NCI-H146 (cell line): ENCODE data around the gene ARHGEF40.

Experiments
- DNase-seq: peaks from one replicate; lab custom pipeline; 2025; lab: John Stamatoyannopoulos, UW

ARHGEF40 gene

GRCh38 chr14:21083565-21084325 is 13.6 kb downstream of the ARHGEF40 start:
- DNase-seq, result no peak

DNA sequence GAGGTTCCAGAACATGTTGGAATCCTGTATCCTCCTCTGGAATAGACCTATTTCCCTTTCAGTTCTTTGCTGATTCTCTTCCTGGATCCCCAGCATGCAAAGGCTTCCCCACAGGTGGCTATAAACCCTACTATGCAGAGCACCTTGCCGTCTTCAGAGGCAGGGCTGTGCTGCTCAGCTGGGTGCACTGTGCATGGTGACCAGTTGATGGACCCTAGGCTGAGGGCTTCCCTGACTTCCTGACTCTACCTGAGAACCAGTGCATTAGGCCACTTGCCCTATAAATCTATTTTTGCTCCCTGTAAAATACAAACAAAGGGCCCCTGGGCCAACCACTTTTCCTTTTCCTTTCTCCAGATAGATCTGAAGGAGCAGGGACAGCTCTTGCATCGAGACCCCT is 14.3 kb downstream of the ARHGEF40 start:
- no peak for DNase-seq

DNA sequence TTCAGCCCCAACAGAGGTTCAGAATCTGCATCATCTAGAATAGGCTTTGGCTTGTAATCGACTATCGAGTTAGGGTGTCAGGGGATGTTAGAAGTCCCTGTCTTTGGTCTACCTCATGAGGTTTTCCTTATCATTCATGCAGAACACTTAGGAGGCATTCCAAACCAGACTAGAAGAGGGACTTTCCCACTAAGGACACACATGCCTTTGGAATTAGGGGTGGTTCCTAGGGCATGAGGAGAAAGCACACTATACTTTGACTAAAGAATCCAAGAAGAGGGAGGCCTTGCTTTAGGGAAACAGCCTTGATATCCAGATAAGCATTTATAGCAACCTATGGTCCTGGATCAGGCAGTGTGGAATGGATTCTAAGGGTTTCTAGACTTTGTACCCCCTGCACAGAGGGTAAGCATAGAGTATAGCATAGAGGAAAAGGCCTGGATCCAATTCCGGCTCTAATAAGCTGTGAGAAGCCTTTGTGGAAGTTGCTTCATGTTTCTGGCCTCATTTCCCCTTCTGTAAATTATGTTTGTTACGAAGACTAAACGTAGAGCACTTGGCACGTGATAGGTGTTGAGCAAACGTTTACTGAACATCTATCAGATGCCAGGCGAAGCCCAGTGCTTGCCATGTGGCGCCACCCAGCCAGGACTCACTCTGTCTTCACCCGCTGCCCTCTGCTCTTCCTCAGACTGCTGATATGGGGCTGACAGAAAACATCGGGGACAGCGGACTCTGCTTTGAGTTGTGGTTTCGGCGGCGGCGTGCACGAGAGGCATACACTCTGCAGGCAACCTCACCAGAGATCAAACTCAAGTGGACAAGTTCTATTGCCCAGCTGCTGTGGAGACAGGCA is 15.1 kb downstream of the ARHGEF40 start:
- DNase-seq, result no peak

DNA sequence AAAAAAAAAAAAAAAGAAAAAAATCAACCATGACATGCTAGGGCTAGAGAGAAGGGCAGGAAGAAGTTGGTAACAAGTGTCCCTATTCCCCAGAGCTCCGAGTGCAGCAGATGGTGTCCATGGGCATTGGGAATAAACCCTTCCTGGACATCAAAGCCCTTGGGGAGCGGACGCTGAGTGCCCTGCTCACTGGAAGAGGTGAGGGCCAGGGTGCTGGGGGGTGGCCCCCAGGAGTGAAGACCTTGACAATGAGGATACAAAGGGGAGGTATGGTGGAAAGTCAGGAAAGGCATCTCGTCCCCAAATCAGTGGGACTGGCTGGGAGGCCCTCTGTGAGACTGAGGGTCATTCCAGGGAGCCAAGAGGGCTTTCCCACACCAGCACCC is 16.8 kb downstream of the ARHGEF40 start:
- no peak for DNase-seq

GRCh38 chr14:21087294-21088091 is 17.4 kb downstream of the ARHGEF40 start:
- DNase-seq, result peak; percentile 38

DNA sequence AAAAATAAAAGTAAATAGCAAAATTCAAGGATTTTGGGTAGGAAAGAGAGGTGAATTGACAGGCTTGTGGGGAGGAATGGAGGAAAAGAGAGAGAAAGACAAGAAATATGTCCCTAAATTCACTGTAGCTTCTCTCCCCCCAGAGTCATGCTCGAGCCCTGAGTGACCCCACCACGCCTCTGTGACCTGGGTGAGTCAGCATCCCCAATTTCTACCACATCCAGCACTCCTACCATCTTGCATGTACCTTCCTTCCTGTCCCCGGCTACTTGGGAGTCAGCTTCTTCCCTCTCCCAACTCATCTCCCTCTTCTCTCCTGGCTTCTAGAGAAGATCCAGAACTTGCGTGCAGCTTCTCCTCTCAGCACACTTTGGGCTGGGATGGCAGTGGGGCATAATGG is 18.6 kb downstream of the ARHGEF40 start:
- no peak for DNase-seq

- no peak for DNase-seq
Measured at GRCh38 chr14:21089271-21089670, 19.2 kb downstream of the ARHGEF40 start.

GRCh38 chr14:21089877-21090193 is 19.7 kb downstream of the ARHGEF40 start:
- DNase-seq, result no peak

DNA sequence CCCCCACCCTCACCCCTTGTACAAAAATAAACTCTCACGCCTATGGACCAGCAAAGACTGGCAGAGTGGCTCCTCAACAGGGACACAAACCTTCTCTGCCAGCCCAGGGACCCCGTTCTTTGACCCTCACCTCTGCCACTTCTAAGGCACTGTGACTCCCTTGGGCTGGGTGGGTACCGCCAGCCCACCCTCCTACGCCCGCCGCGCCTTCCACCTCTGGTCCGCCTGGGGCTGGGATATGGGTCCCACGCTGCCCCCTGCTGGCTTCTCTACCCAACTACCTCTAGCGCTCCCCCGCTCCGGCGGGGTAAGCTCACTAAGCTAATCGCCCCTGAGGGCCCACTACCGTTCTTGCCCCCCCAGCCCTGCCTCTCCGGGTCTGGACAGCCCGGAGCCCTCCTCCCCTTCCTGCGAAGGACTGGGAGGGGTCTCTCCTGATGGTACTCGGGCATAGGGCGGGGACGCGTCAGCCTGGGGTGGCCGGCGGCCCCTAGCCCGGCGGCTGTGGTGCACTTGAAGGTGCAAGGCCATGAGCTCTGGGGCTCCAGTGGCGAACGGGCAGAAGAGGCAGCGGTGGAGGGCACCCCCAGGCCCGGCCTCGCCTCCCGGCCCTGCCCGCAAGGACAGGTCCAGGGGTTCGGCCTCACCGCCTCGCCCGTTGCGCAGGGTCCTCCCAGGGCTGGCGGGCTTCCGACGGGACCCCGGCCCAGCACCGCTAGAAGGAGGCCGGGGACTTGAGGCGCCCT is 20.3 kb downstream of the ARHGEF40 start:
- DNase-seq, result no peak

DNA sequence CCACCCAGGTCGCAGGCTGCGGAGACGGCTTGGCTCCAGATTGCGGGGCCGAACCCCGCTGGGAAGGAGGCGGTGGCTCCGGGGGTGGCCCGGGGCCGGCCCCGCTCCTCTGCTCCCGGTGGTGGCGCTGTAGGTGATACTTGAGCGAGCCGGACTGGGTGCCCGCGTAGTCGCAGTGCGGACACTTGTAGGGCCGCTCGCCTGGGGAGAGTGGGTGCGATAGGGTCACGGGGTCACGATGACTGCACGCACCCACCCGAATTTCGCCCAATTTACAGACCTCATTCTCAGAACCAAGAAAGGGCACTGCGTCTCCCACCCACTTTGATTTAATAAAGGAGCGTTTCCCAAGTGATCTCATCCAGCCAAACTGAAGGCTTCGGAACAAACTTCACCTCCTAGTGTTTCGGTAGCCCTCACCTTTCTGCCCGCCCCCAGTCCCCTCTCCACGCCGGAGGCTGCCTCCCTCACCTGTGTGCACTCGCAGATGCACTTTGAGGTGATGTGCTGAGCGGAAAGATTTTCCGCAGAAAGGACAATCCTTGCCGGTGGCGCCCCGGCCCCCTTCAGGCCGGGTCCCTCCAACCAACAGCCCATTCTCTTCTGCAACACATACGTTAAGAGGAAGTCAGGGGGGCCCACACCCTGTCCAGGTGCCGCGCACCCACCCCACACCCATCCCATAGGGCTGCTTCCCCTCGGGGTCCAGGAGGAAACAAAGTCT is 21.0 kb downstream of the ARHGEF40 start:
- DNase-seq, result no peak

- no peak for DNase-seq
Measured at GRCh38 chr14:21091821-21092272, 21.7 kb downstream of the ARHGEF40 start.

DNA sequence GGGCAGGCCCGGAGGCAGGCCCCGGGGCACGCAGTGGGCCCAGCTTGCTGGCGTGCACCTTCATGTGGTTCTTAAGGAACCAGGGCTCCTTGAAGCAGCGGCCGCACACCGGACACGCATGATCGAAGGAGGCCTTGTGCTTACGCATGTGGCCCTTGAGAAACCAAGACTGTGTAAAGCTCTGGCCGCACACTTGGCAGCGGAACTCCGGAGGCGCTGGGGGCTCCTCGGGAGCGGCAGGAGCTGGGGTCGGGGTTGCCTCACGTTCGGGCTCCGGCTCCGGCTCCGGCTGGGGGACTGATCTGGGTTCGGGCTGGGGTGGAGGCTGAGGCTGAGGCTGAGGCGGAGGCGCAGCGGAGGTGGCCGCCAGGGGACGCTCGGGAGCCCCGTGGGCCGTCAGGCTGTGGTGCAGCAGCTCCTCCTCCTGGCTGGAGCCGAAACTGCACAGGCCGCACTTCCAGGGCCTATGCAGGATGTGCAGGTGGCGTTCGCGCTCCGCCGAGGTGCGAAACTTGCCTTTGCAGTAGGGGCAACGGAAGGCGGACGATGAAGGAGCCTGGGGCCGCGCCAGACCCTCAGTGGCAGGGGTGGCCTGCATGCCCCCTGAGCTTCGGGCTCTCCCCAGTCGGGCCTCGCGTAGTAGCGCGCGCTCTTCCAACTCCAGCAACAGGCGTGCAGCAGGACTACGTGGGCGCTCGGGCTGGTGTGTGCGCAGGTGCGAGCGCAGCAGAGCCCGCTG is 22.3 kb downstream of the ARHGEF40 start:
- peak; percentile 31 for DNase-seq

GRCh38 chr14:21093018-21093417 is 22.9 kb downstream of the ARHGEF40 start:
- no peak for DNase-seq

- no peak for DNase-seq
Measured at GRCh38 chr14:21093769-21094681, 23.9 kb downstream of the ARHGEF40 start.

GRCh38 chr14:21095430-21096205 is 25.5 kb downstream of the ARHGEF40 start:
- DNase-seq, result no peak

GRCh38 chr14:21096438-21096837 is 26.3 kb downstream of the ARHGEF40 start:
- peak; percentile 55 for DNase-seq

- DNase-seq, result peak; percentile 42
Measured at GRCh38 chr14:21096978-21097635, 27.0 kb downstream of the ARHGEF40 start.

DNA sequence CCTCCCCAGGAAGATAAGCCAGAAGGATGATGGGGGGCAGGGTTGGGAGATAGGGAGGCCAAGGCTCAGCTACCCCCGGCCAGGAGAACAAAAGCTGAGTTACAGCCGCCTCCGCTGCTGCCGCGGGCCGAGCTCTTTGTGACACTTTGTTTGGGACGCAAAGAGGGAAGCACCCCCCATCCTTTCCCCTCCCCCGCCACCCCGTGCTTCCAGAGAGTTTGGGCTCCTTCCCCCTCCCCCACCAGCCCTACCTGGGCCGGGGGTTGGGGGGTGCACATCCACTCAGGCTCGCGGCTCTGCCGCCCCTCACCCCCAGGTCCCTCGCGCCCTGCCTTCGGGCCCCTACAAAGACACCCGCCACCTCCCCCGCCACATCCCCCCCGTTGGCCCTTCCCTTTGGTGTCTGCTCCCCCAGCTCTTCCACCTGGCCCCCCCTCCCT is 27.6 kb downstream of the ARHGEF40 start:
- DNase-seq, result peak; percentile 58
